GM12892 (cell line): ENCODE data around the gene SNAPC2.
"Not testable (repeated sequence)": the region's sequence is repeated elsewhere in the genome, so short reads cannot be mapped to it uniquely, and the experiment has no call there.

Source experiments
- DNase-seq: peaks from one replicate; pipeline ENCODE4 v3.0.0; 2011; ENCODE audit not compliant: insufficient read length
- FAIRE-seq: peaks from 2 replicates; lab custom pipeline; 2011; peaks lifted over from hg19 to GRCh38; lab: Jason Lieb, UNC
- POLR2A ChIP-seq: IDR thresholded peaks from 2 replicates; pipeline ENCODE4 v1.6.1; 2011; ENCODE audit warnings: low read depth, low read length, control low read depth
- POLR2AphosphoS5 ChIP-seq: IDR thresholded peaks from 2 replicates; pipeline ENCODE4 v1.6.1; 2011; ENCODE audit warnings: low read depth, low read length, control low read depth
- TAF1 ChIP-seq: IDR thresholded peaks from 2 replicates; pipeline ENCODE4 v1.6.1; 2011; ENCODE audit warnings: low read depth, mild to moderate bottlenecking, control low read depth, low read length, borderline replicate concordance

Gene SNAPC2

GRCh38 chr19:7912697-7913564, 7.2 kb upstream of the SNAPC2 start:
- TF ChIP-seq TAF1 (no peak), POLR2A (no peak), POLR2AphosphoS5 (no peak)
- DNase-seq (no peak), FAIRE-seq (no peak)

DNA sequence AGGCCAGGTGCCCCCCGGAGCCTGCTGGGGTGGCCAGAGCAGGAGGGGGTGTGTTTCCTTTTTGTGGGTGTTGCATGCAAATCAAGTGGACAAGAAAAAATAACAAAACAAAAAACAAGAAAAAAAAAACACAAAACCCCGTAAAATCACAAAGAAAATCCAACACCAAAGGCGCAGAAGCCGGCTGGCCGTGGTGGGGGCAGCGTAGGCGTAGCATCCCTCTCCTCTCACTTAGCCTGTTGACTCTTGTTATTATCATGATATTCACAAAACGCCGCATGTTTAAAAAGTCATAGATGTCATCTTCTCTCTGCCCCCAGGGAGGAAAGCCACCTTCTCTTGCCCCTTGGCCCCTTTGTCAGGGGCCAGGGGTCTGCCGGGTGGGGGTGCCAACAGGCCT, 6.5 kb upstream of the SNAPC2 start:
- TF ChIP-seq TAF1, result no peak
- TF ChIP-seq POLR2A, result no peak
- TF ChIP-seq POLR2AphosphoS5, result peak; percentile 13; the same call in 1 of the 2 replicates
- no peak for FAIRE-seq

DNA sequence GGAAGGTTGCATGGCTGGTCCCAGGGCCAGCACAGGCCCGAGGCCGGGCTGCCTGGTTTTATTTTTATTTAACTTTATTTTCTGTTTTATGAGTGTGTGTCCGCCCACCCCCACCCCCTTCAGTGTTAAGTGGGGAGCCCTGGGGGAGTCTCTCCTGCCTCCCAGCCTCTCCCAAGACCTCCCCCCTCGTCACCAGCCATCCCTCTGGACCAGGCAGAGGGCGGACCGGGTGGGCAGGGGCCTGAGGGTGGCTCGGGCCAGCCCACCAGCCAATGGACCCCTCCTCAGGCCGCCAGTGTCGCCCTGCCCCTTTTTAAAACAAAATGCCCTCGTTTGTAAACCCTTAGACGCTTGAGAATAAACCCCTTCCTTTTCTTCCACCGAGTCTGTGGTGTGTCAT, 6.0 kb upstream of the SNAPC2 start:
- DNase-seq (no peak), FAIRE-seq (no peak)
- TF ChIP-seq TAF1, result no peak
- no peak for TF ChIP-seq POLR2A
- 0 out of 2 replicates have a peak, but pooled peaks have one; percentile 6 for TF ChIP-seq POLR2AphosphoS5

More for the DNA sequence above, 6.5 kb upstream of the SNAPC2 start:
- no peak for DNase-seq

DNA sequence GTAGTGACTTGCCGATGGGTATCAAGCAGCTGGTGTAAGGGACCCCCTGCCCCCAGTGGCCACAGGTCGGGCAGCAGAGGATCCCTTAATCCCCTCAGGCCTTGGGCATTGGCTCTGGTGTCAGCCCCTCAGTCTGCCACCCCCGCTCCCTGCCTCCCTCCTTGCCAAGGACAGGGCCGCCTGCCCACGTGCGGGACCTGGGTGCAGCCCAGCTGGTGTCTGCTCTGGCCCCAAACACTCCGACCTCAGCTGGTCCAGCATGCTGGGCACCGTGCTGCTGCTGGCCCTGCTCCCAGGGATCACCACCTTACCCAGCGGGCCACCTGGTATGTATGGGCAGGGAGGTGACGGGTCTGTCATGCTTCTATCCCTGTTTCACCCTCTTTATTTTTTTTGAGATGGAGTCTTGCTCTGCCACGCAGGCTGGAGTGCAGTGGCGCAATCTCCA, 5.5 kb upstream of the SNAPC2 start, which contains the start of gene TGFBR3L:
TGFBR3L (plus strand) TSS at position 233 of the 448 bp plus-strand sequence.
- DNase-seq (no peak), FAIRE-seq (no peak)
- TF ChIP-seq TAF1 (no peak), POLR2A (peak; percentile 20; the same call in 1 of the 2 replicates)

- TF ChIP-seq POLR2AphosphoS5 (no peak), TAF1 (no peak), POLR2A (no peak)
- FAIRE-seq, result no peak
- DNase-seq, result no peak
These were observed 4.7 kb upstream of the SNAPC2 start for GRCh38 chr19:7915250-7916102.

DNA sequence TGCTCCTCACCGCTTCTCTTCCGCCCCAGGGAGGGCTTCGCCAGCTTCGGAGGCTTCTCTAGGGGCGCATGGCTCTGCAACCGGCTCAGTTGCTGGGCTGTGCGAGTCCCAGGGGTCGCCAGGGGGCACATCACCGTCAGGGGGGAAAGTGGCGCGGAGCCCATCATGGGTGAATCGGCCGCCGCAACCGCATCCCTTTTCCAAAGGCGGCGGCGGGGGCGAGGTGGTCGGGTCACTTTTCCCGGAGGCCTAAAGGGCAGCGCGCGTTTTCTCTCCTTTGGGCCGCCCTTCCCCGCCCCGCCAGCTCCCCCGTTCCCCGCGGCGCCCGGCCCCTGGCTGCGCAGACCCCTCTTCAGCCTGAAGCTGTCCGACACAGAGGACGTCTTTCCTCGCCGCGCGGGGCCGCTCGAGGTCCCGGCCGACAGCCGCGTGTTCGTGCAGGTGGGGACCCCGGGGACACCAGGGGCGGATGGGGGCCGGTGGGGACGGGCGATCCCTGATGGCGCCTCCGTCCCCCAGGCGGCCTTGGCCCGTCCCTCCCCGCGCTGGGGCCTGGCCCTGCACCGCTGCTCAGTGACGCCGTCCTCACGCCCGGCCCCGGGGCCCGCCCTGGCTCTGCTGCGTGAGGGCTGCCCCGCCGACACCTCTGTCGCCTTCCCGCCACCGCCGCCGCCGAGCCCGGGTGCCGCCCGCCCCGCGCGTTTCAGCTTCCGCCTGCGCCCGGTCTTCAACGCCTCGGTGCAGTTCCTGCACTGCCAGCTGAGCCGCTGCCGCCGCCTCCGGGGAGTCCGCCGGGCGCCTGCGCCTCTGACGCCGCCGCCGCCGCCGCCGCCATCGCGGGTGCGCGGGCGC, 3.8 kb upstream of the SNAPC2 start:
- no peak for FAIRE-seq
- no peak for DNase-seq
- TF ChIP-seq POLR2A, result no peak
- no peak for TF ChIP-seq POLR2AphosphoS5
- no peak for TF ChIP-seq TAF1

- TF ChIP-seq TAF1, result no peak
- TF ChIP-seq POLR2A, result no peak
- no peak for TF ChIP-seq POLR2AphosphoS5
- FAIRE-seq (no peak), DNase-seq (no peak)
These were observed 3.2 kb upstream of the SNAPC2 start for GRCh38 chr19:7916955-7917266.

- DNase-seq (peak; percentile 74), FAIRE-seq (no peak)
- TF ChIP-seq TAF1 (no peak), POLR2A (no peak)
These were observed 2.7 kb upstream of the SNAPC2 start for GRCh38 chr19:7917267-7918061.

DNA sequence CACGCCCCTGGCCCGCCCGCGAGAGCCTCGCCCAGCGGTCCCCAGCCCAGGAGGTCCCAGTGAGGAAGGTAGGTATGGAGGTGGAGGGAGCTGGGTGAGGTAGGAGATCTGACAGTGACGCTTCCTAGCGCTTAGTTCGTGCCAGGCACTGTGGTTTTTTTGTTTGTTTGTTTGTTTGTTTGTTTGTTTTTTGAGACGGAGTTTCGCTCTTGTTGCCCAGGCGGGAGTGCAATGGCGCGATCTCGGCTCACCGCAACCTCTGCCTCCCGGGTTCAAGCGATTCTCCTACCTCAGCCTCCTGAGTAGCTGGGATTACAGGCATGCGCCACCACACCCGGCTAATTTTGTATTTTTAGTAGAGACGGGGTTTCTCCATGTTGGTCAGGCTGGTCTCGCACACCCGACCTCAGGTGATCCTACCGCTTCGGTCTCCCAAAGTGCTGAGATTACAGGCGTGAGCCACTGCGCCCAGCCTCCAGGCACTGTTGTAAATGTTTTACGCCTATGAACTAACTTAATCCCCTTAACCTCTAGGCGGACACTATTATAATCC, 2.0 kb upstream of the SNAPC2 start:
- not testable (repeated sequence) for DNase-seq, FAIRE-seq

DNA sequence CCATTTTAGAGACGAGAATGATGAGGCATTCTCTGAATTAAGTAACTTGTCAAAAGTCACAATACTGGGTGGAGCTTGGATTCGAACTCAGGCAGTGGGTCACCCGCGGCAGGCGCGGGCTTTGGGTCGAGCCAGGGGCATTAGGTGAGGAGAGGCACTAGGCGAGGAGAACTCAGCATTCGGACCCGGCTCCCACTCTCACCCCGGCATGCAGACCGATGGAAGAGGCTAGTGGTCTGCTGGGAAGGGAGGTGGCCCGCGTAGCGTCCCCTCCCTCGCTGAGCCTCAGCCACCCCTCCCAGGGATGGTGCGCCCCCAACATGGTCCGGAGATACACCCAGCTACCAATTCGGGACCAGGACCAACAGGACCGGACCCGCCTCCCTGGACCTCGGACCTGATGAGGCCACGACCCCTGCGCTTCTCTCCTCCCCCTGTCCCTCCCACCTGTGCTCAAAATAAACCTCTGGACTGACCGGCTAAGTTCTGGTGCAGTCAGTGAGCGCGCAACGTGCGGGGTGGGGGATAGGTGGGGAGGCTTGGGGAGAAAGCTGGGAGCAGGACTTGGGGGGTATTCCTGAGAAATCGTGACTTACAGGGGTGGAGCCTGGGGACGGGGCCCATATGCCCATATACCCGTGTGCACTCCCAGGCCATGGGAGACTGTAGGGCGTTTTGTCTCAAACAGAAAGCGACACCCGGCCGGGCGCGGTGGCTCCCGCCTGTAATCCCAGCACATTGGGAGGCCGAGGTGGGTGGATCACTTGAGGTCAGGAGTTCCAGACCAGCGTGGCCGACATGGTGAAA, 1.3 kb upstream of the SNAPC2 start:
- TF ChIP-seq POLR2A, result no peak
- no peak for TF ChIP-seq TAF1
- no peak for TF ChIP-seq POLR2AphosphoS5
- FAIRE-seq, result no peak
- no peak for DNase-seq
